ENCODE data around the gene ACTR1B.

GRCh38 chr2:97669448-97669847, 5.6 kb upstream of the ACTR1B start, which contains the start of gene C2orf92:
- TF ChIP-seq POLR2A (IDR thresholded peaks at IDR 0.05; ENCODE audit: low read depth, low read length) (no peak), POLR2AphosphoS5 (IDR thresholded peaks at IDR 0.05; ENCODE audit: insufficient read depth, low read depth, low read length) (no peak), EZH2 (IDR thresholded peaks at IDR 0.05; ENCODE audit: borderline replicate concordance, low read depth, low read length, severe bottlenecking) (no peak)
- TF ChIP-seq, protein P1, sequence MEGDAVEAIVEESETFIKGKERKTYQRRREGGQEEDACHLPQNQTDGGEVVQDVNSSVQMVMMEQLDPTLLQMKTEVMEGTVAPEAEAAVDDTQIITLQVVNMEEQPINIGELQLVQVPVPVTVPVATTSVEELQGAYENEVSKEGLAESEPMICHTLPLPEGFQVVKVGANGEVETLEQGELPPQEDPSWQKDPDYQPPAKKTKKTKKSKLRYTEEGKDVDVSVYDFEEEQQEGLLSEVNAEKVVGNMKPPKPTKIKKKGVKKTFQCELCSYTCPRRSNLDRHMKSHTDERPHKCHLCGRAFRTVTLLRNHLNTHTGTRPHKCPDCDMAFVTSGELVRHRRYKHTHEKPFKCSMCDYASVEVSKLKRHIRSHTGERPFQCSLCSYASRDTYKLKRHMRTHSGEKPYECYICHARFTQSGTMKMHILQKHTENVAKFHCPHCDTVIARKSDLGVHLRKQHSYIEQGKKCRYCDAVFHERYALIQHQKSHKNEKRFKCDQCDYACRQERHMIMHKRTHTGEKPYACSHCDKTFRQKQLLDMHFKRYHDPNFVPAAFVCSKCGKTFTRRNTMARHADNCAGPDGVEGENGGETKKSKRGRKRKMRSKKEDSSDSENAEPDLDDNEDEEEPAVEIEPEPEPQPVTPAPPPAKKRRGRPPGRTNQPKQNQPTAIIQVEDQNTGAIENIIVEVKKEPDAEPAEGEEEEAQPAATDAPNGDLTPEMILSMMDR (IDR thresholded peaks at IDR 0.05; ENCODE audit: extremely low read depth in 1 of 2, insufficient read depth in 1 of 2, low read depth in 1 of 2, low read length in 2 of 2) = no peak
